WTC11 (cell line): ENCODE data around the gene SPATA25.

Experiments
- ESRRA ChIP-seq: sonication (generic); formaldehyde crosslinking; IDR thresholded peaks from 2 replicates; pipeline ENCODE4 v1.8.1; 2022; ENCODE audit warnings: mild to moderate bottlenecking, missing genetic modification reagents, borderline replicate concordance
- ZNF138 ChIP-seq: sonication (generic); formaldehyde crosslinking; conservative IDR thresholded peaks from 2 replicates; pipeline ENCODE4 v1.8.1; 2022; ENCODE audit warnings: mild to moderate bottlenecking, moderate library complexity, missing genetic modification reagents
- ZNF416 ChIP-seq: fragments of 250-450 bp; sonication (Bioruptor Pico); IDR thresholded peaks from 2 replicates; pipeline ENCODE4 v1.9.0; 2021; ENCODE audit warnings: mild to moderate bottlenecking, inconsistent platforms
- TF ChIP-seq, protein P1 (sequence below): fragments of 200-600 bp; IDR thresholded peaks from 2 replicates; pipeline ENCODE4 v1.8.0; 2022; ENCODE audit warnings: antibody characterized with exemption

DNA sequence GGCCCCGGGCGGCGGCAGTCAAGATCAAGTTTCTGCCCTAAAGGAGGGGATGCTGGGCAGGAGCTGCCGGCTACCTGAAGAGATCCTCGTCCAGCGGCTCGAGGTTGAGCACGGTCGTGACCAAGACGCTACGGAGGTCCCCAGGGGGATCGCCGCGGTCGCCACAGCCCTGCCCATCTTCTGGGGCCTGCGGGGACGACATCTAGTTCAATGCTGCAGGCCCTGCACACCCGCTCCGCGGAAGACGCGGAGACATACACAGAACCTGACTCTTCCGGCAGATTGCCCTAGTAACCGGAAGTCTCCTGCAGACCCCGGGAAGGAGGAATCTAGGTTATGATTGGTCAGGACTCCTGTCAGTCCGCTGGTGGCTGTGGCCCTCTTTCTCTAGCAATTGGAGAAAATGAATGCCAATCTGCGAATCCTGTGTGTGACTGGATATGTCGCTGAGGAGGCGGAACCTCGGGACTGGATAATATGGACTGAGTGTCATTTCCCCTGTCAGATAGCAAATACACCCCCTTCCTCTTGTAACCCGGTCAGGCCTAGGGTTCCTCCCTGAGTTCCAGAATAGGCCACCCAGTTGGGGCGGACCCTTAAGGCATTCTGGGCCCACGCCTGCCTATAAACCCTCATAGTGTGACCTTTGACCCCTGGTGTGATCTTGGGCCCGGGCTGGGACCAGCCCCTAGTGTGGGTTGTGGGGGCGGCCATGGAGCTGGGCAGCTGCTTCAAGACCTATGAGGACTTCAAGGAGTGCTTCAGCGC is 30.1 kb downstream of the SPATA25 start, which contains the start of the genes ACOT8 and ZSWIM3:
- TF ChIP-seq ZNF138 (CRISPR knock-in tag) (no peak), ESRRA (no peak), ZNF416 (no peak)
- TF ChIP-seq, protein P1, sequence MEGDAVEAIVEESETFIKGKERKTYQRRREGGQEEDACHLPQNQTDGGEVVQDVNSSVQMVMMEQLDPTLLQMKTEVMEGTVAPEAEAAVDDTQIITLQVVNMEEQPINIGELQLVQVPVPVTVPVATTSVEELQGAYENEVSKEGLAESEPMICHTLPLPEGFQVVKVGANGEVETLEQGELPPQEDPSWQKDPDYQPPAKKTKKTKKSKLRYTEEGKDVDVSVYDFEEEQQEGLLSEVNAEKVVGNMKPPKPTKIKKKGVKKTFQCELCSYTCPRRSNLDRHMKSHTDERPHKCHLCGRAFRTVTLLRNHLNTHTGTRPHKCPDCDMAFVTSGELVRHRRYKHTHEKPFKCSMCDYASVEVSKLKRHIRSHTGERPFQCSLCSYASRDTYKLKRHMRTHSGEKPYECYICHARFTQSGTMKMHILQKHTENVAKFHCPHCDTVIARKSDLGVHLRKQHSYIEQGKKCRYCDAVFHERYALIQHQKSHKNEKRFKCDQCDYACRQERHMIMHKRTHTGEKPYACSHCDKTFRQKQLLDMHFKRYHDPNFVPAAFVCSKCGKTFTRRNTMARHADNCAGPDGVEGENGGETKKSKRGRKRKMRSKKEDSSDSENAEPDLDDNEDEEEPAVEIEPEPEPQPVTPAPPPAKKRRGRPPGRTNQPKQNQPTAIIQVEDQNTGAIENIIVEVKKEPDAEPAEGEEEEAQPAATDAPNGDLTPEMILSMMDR, result no peak
